Peyer's patch (tissue), 4 donors: ENCODE data around the gene ACTL8. TPM values are rescaled to one million over a fixed set of nuclear protein-coding genes. Genes with fewer than 3 reads are reported as not detected.

Experiments used
- DNase-seq, 3 donors: peaks; one replicate each; pipeline ENCODE4 v3.0.0-alpha.2; 2017 to 2019
- H3K27ac ChIP-seq, 4 donors: fragments of 200-600 bp; sonication (generic); one replicate each; pipeline ENCODE4 v1.5.1; 2016 to 2019
- H3K27me3 ChIP-seq, 2 donors: fragments of 200-600 bp; sonication (generic); one replicate each; pipeline ENCODE4 v1.5.1; 2019
- H3K36me3 ChIP-seq, 3 donors: fragments of 200-600 bp; sonication (generic); one replicate each; pipeline ENCODE4 v1.5.1; 2016 to 2019
- H3K4me1 ChIP-seq, 4 donors: fragments of 200-600 bp; sonication (generic); one replicate each; pipeline ENCODE4 v1.5.1; 2016 to 2019
- H3K4me3 ChIP-seq, 4 donors: fragments of 200-600 bp; sonication (generic); 1 replicate in 3 of 4; 2 replicates in 1 of 4; pipeline ENCODE4 v1.5.1; 2016 to 2019; ENCODE audit warnings: mild to moderate bottlenecking in 1 of 4
- H3K9me3 ChIP-seq, 4 donors: fragments of 200-600 bp; sonication (generic); one replicate each; pipeline ENCODE4 v1.5.1; 2016 to 2019; ENCODE audit warnings: mild to moderate bottlenecking in 1 of 4
- CTCF ChIP-seq, 6 experiments: fragments of 450-650 bp in 4 of 6; fragments of 200-600 bp in 2 of 6; sonication (generic) in 1 of 6; IDR thresholded peaks; one replicate each; pipeline ENCODE4 v1.5.1; 2017 to 2019; ENCODE audit warnings: antibody characterized with exemption in 6 of 6, mild to moderate bottlenecking in 3 of 6, moderate library complexity in 1 of 6
- POLR2A ChIP-seq, 2 donors: fragments of 450-650 bp; IDR thresholded peaks; one replicate each; pipeline ENCODE4 v1.5.1; 2017; ENCODE audit warnings: antibody characterized with exemption in 2 of 2, mild to moderate bottlenecking in 2 of 2, moderate library complexity in 2 of 2
- total RNA-seq, 4 donors: library from RNA; depleted of rRNA; stranded (reverse); fragments of >200 nt; gene quantifications; one replicate each; pipeline ENCODE4 v1.1.0, GENCODE V29; 2016

Gene ACTL8
- total RNA-seq, 4 donors from 2014 or later: not detected

- Histone ChIP-seq H3K27me3 (no peaks in the 10 kb centered on the region), H3K36me3 (no peaks in the 10 kb centered on the region), H3K4me3 (no peak overlapping the region), H3K9me3 (no peaks in the 10 kb centered on the region), H3K4me1 (no peaks in the 10 kb centered on the region), H3K27ac (no peak overlapping the region)
- TF ChIP-seq POLR2A (IDR thresholded peaks at IDR 0.05): no peak
- TF ChIP-seq CTCF (IDR thresholded peaks at IDR 0.05): no peak
- no peak for DNase-seq
These were observed 120.2 kb downstream of the ACTL8 start for GRCh38 chr1:17875171-17875881.

DNA sequence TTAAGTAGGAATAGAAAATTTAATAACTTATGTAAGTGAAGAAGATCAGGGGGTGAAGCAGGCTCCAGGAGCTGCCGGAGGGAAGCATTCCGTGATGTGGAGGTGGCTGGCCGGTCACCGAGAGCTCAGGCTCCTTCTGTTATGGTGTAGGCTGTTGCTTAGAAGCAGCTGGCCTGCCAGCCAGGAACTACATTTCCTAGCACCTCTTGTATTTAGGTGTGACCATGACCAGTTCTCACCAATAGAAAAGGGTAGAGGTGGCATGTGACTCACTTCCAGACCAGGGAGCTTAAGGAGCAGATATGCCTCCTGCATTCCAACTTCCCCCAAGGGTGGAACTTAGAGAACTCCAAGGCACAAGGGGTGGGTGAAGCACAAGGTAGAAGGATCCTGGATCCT, 120.7 kb downstream of the ACTL8 start:
- Histone ChIP-seq H3K4me3 (no peak overlapping the region), H3K36me3 (no peaks in the 10 kb centered on the region), H3K27me3 (no peaks in the 10 kb centered on the region), H3K4me1 (no peaks in the 10 kb centered on the region), H3K9me3 (no peaks in the 10 kb centered on the region), H3K27ac (no peak overlapping the region)
- no peak for TF ChIP-seq CTCF (IDR thresholded peaks at IDR 0.05)
- no peak for DNase-seq

Other genes with a start within 250 kb of the ACTL8 start
- 100 to 1,000 TPM in 3 of 4 donors, 10 to 100 TPM in 1; 72.7 to 177 (median 156) TPM for gene ARHGEF10L, start 215.6 kb upstream of the ACTL8 start, total RNA-seq